Measurements from ENCODE around the gene PPY.
"Not testable (repeated sequence)": the region's sequence is repeated elsewhere in the genome, so short reads cannot be mapped to it uniquely, and the experiment has no call there.

Gene PPY

DNA sequence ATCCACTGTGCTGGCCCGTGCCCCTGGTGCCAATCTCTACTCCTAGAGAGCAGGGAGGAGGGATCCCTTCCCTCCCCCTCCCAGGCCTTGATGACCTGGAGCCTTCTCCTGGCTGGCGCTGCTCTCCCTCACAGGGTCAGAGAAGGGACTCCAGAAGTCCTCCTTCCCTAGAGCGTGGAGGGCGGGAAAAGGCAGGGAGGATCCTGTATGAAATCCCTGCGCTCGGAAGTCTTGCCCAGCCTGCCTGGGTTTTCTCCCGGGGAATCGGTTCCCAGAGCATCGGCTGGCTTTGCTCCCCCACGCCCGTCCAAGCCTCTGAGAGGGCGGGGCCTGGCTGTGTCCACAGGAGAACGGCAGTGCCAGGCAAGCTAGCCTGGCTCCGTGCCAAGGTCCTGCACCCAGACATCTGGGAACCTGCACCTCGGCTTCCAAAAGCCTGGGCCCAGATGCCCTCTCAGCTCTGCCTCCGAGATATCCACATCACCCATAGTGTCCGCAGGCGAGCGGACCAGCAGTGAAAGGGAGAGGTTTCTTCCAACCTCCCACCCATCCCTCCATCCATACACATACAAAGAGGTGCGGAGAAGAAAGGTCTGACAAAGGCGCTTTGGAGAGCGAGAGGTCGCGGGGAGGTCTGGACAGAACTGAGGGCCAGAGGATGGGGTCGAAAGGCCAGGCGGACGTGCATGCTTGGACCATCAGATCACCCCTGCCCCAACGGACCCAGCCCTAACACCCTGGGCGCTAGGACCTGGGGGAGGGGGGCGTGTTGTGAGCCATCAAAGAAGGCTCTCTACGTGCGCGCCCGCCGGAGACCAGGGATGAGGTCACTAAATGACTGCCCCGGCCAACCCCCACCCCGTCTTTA, 36.1 kb downstream of the PPY start:
- DNase-seq (ENCODE audit: low read depth in 2 of 2), result no peak

DNA sequence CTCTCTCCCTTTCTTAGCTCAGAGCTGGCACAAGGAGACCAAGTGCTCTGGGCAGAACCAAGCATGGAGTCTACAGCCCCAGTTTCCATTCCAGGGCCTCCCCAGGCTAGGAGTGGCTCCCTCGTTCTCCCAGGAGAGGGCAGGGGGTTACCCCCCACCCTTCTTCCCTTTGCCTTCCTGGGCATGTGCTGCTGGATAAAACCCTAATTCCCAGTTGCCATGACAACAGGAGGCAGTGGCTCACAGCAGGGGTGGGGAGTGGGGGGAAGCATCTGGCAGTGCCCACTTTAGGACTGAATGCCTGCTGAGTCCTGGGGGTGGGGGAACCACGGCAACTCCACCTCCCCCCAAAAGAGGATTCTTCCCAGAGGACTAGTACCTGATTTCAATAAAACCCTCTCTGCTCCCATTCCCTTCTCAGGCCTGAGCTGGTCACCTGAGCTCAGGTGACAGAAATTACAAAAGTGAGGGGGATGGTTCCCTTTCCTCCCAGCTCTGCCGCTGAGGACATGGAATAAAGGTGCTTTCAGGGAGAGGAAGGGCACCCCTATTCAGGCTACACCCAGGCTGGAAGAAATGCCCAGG, 36.8 kb downstream of the PPY start:
- DNase-seq (ENCODE audit: low read depth in 2 of 2), result no peak

DNA sequence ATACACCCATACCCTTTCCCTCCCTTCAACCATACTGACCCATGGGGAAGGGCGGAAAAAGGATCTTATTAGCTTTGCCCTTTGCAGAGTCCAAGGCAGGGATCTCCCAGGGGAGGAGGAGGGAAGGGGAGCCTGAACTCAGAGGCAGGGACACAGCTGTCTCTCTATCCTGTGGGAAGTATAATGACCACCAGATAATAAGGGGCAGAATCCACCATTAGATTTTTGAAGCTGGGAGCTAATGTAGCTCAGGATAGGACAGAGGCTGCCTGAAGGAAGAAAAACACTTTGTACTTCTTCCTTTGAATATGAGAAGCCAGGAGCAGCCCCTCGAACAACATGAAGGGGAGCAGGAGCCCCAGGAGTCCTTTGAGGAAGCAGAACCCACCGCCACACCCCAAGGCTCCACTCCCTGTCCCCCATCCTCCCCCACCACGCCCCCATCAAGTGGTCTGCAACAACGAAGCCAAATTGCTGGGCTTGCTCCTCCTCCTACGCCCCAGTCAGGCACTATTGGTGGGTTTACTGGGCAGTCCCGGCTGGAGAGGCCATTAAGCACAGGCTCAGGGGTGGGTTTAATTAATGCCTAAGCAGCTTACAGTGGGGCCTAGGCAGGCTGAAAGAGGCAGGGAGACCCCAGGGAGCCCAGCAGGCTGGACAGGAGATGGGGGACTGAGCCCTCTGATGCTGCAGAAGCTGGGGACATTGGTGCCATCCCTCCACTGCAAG, 40.3 kb downstream of the PPY start:
- DNase-seq (ENCODE audit: low read depth in 2 of 2), result no peak

DNA sequence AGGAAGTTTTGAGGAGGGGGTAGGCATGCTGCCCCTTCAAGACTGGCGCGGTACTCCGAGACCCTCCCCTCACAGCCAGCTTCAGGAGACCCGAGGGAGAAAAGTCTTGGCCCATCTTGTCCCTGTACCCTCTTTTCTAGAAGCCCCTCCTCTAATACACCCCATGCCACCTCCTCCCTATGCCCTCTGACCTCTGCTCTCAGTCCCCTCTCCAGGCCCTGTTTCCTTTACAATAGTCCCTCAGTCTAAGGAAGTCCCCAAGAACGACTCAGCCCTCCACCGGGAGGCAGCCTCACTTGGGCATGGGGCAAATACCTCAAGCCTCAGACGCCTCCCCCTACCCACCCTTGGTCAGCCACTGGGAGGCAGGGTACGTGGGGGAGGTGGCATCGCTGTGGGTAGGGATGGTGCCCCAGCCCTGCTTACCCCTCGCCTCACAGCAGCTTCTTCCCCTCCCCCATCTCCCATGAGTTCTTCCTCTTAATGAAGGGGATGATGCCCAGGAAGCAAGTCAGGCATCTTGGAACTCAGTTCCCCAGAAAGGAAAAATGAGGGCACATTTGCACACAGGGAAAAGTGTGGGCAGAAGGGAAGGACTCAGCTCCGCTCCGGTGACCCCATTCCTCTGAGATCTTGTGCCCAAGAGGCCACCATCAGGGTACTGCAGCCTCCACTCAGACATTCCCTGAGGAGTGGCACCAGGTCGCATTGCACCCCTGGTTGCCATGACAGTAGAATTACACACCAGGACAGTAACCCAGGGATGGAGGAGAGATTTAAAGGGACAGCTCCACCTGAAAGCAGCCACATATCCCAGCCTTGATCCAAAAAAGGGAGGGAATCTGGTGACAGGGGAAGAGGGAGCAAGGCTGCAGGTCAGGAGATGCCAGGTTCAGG, 41.2 kb downstream of the PPY start:
- no peak for DNase-seq (ENCODE audit: low read depth in 2 of 2)

DNA sequence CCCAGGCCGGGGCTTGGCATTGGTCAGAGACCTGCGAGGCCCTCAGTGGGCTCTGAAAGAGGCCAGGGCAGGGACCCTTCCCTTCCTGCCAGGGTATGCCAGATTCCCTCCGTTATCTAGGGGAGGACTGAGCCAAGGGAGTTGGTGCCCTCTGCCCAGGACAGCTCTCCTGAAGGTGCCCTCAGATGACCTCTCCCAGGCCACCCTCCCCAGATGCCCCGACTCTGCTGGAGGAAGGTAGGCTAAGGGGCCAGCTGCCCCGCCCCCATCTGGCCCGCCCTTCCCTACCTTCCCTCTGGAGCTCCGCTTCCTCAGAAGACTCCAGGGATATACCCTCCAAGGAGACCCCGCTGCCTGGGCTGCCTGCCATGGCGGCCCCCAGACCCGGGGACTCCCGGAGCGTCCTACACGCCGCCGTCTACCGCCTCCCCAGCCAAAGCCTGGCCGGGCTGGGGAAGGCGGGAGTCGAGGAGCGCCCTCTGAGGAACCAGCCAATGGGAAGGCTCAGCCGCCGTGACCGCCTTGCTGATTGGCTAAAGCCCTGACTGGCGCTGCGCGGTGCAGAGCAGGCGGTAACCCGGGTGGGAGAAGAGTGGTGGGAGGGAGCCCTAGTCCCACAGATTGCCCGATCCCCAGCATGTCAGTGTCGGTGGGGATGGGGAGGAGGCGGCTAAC, 42.0 kb downstream of the PPY start:
- peak; percentile 45 to 63 for DNase-seq (ENCODE audit: low read depth in 2 of 2)

DNA sequence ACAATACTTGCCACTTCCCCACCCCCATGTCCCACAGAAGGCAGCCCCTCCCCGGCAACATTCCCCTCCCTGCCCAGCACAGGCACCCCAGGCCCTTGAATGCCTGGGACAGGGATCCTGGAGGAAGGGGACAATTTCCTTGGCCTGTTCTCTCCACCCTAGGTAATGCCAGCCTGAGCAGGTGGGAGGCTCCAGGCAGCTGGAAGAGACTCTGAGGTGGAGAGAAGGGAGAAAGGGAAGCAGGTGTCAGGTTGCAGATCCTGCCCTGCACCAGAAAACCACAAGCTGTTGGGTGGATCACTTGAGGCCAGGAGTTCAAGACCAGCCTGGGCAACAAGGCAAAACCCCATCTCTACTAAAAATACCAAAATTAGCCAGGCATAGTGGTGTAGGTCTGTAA, 43.8 kb downstream of the PPY start:
- DNase-seq (ENCODE audit: low read depth in 2 of 2), result no peak

DNA sequence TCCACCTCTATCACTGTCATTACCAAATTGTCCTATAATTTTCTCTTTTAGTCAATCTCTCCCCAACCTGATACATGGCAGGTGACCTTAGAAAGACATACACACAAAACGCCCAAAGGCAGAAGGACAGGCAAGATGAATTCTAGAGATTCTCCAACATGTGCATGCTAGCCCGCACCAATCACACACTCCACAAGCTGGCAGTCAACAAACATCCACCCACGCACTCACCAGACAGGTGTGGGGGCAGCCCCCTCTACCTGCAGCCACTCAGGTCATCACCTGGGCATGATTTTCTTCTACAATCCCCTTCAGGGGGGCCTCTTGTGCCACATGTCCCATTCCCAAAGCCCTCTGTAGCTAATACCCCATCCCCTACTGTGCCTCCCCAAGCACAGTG, 44.4 kb downstream of the PPY start:
- DNase-seq (ENCODE audit: low read depth in 2 of 2), result no peak

DNA sequence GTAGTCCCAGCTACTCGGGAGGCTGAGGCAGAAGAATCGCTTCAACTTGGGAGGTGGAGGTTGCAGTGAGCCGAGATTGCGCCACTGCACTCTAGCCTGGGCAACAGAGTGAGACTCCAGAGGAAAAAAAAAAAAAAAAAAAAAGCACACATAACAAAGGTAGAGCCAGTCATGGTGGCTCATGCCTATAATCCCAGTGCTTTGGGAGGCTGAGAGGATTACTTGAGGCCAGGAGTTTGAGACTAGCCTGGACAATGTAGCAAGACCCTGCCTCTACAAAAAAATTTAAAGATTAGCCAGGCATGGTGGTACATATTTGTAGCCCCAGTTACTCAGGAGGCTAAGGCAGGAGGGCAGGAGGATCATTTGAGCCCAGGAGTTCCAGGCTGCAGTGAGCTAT, 47.8 kb downstream of the PPY start:
- DNase-seq (ENCODE audit: low read depth in 2 of 2), result not testable (repeated sequence)

DNA sequence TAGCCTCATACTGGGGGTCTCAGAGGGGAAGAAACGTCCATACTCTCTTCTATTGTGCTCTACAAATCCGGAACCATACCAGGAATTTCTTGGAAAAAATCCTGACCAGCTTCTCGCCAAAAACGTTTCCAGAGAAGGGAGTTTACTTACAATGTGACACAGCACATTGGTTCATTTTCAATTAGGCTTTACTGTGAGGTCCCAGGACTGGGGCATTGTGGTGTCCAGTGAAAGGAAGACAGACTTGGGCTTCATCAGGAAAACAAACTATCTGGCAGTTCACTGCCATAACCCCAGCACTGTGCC, 49.7 kb downstream of the PPY start:
- no peak for DNase-seq (ENCODE audit: low read depth in 2 of 2)

DNA sequence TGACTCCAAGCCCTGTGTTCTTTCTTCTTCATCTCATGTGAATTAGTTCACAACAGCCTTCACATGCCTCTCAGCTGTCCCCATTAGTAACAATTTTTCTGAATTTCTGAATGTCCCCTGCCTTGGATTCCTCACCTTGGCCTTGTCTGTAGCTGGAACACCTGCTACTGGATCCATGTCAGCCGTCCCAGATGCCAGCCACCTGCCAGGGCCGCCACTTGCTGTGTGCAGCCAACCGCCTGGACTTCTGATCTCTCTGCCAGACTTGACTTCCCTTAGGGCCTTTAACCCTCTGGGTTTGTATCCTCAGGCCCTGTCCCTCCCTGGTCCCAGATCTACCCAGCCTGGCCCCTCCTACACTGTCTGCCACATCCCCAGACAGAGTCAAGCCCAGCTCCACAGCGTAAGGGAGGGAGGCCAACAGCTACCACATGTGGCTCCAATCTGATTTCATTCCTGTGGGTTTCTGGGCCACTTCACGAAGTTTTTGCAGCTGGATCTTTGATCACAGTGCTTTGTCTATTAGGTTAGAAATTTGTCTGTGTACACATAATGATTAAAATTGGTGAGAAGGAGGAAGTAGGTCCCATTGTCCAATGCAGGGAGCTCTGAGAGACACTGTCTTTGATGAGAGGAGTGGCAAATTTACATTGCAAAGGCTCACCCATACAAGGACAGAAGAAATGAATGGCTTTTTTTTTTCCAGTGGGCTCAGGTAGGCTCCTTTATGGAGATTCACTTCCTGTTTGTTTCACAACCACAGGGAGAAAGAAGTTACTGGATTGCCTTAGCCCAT, 50.2 kb downstream of the PPY start:
- no peak for DNase-seq (ENCODE audit: low read depth in 2 of 2)
